HG03342 (cell line): ENCODE measurements around the gene ANKS1B.

Experiments
- ATAC-seq: cut with Tn5 transposase; IDR thresholded peaks from one replicate; pipeline ENCODE4 v1.9.1; 2021; ENCODE audit warnings: mild to moderate bottlenecking, moderate library complexity; ENCODE audit not compliant: unreplicated experiment

The ANKS1B gene

DNA sequence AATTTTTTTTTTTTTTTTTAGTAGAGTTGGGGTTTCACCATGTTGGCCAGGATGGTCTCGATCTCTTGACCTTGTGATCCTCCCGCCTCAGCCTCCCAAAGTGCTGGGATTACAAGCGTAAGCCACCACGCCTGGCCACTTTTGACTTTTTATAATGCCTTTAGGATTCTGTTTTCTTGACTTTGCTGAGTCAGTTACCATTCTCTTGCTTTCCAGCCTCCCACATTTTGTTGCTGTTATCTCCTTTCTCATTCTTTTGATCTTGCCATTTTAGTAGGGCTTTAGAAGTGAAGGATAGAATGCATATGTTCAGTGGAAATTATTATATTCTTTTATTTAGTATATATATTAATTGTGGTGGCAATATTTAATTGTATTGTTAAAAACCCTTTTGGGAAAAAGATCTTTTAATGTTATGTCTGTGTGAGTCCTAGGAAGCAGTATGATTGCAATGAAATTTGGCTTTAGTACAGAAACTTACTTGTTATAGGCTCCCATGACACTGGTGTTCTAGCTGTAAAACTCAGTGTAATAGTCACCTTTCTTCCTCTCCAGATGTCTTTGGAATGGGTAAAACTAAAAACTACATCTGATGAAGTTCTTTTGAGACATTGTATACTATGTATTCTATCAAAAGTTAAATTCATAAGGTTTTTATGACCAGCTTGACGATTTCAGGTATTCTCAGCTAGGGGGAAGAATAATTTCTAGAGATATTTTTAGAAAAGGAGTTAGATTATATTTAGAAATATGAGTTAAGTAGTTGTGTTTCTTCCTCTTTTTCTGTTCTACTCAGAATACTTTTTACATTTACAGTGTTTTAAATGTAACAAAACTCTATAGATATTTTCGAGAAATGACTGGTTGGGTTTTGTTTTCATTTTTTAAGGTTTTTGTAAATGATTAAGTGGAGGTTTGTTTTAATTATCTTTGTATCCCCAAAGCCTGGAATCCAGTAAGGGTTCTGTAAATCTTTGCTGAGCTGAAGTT lies 1264.9 kb downstream of the ANKS1B start:
- no peak for ATAC-seq

GRCh38 chr12:98714426-98714825 lies 1270.3 kb downstream of the ANKS1B start:
- ATAC-seq: no peak

DNA sequence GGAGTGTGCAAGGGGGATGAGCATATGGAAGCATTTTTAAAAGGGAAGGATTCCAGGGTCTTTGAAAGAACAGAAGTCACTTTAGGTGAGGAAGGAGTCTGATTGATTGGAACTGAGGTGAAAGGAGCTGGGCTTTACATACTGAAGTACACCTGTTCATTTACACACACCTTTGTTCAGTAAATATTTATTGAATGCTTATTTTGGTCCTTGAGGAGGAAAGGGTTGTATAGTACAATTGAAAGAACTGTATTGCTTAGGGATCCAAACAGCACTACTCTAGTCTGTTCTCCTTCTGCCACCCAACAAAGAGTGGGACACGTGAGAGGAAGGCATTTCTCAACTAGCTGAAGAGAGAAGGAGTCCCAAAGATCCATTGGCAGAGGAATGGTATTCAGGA lies 1275.7 kb downstream of the ANKS1B start:
- ATAC-seq: no peak

DNA sequence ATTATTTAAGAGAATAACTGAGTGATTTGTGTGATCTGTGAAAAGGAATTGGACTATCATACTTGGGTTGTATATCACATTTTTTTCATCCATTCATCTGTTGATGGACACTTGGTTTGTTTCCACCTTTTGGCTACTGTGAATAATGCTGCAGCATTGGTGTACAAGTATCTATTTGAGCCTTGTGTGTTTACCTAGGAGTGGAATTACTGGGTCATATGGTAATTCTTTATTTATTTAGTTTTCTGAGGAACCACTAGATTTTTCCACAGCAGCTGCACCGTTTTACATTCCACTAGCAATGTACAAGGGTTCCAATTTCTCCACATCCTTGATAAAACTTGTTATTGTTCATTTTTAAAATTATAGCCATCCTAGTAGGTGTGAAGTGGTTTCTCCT lies 1283.6 kb downstream of the ANKS1B start:
- ATAC-seq: no peak

DNA sequence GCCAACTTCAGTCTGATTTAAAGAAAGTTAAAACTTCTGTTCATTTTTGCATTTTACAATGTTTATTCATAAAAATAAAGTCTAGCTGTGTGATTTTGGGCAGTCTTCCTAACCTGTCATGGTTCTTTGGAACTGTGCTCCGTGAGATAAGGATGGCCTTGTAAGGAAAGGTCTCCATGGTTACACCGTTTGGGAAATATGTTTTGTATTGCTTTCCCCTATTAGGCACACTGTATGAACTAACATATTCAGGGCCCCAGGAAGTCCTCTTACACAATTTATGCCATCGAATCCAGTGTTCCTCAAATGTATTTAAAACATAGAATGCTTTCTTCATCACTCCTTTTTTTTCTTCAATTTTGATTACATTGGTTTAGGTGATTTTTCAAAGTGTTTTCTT lies 1285.2 kb downstream of the ANKS1B start:
- no peak for ATAC-seq

GRCh38 chr12:98698603-98699463 lies 1285.9 kb downstream of the ANKS1B start:
- ATAC-seq: peak; percentile 89

DNA sequence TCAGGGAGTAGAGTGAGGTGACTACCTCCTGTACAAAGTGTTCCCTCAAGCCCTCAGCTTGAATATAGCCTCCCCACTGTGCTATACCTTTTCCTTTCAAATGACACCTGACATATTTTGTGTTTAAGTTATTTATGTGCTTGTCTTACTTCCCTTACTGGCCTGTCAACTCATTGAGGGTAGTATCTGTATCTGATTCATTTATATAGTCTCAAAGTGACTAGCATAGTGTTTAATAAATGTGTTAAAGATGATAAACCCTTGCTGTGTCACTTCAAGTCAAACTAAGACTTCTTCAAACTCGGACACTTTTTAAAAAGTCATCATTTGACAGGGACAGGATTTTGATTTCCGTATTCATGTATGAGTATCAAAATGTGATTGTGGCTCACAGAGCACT lies 1287.5 kb downstream of the ANKS1B start:
- ATAC-seq: no peak

GRCh38 chr12:98696036-98696646 lies 1288.6 kb downstream of the ANKS1B start:
- no peak for ATAC-seq

GRCh38 chr12:98691351-98691750 lies 1293.4 kb downstream of the ANKS1B start:
- ATAC-seq: no peak

- ATAC-seq: no peak
Measured at GRCh38 chr12:98686603-98687002, 1298.1 kb downstream of the ANKS1B start.
